GM23338 (cell line): ENCODE data around the gene KRTAP16-1. TPM values are rescaled to one million over a fixed set of nuclear protein-coding genes. Genes with fewer than 3 reads are reported as not detected.

Source experiments
- ATAC-seq: fragments of 200-7000 bp; cut with Tn5 transposase; 3 replicates; pipeline ENCODE4 v1.9.1; 2020
- DNase-seq: peaks from one replicate; pipeline ENCODE4 v3.0.0-alpha.2; 2015; ENCODE audit warnings: low spot score
- H2AFZ ChIP-seq: fragments of 200-600 bp; sonication (generic); 2 replicates; pipeline ENCODE4 v1.8.0; 2016; ENCODE audit warnings: antibody characterized with exemption, mild to moderate bottlenecking, moderate library complexity
- H3F3A ChIP-seq: fragments of 200-600 bp; sonication (generic); replicated peaks from 2 replicates; pipeline ENCODE4 v1.8.0; 2017; ENCODE audit warnings: antibody characterized with exemption, mixed run types, low read depth
- H3K27ac ChIP-seq: fragments of 200-600 bp; sonication (generic); 2 replicates; pipeline ENCODE4 v1.6.1; 2016; ENCODE audit warnings: low read depth
- H3K27me3 ChIP-seq: fragments of 200-600 bp; sonication (generic); 2 replicates; pipeline ENCODE4 v1.8.0; 2016; ENCODE audit warnings: mild to moderate bottlenecking, mixed run types, moderate library complexity; ENCODE audit not compliant: insufficient read depth
- H3K36me3 ChIP-seq: fragments of 200-600 bp; sonication (generic); 2 replicates; pipeline ENCODE4 v1.8.0; 2016; ENCODE audit warnings: mild to moderate bottlenecking; ENCODE audit not compliant: insufficient read depth
- H3K4me1 ChIP-seq: fragments of 200-600 bp; sonication (generic); 2 replicates; pipeline ENCODE4 v1.8.0; 2016; ENCODE audit warnings: mild to moderate bottlenecking, moderate library complexity; ENCODE audit not compliant: insufficient read depth
- H3K4me2 ChIP-seq: fragments of 200-600 bp; sonication (generic); 2 replicates; pipeline ENCODE4 v1.7.1; 2017; ENCODE audit warnings: mixed run types
- H3K4me3 ChIP-seq: fragments of 200-600 bp; sonication (generic); 2 replicates; pipeline ENCODE4 v1.6.1; 2016; ENCODE audit warnings: mixed run types
- H3K79me2 ChIP-seq: fragments of 200-600 bp; sonication (generic); replicated peaks from 2 replicates; pipeline ENCODE4 v1.8.0; 2017; ENCODE audit warnings: mild to moderate bottlenecking; ENCODE audit not compliant: insufficient read depth
- H3K9me2 ChIP-seq: fragments of 200-600 bp; sonication (generic); 2 replicates; pipeline ENCODE4 v1.8.0; 2017; ENCODE audit not compliant: insufficient read depth
- H4K20me1 ChIP-seq: fragments of 200-600 bp; sonication (generic); replicated peaks from 2 replicates; pipeline ENCODE4 v1.8.0; 2017; ENCODE audit warnings: mild to moderate bottlenecking; ENCODE audit not compliant: insufficient read depth
- H3K27ac Mint-ChIP-seq: 2 replicates; pipeline ENCODE4 v1.8.0; 2020; ENCODE audit warnings: inconsistent platforms, mild to moderate bottlenecking, moderate library complexity, mixed read lengths
- H3K27me3 Mint-ChIP-seq: 3 replicates; pipeline ENCODE4 v1.8.0; 2022; ENCODE audit warnings: low read depth, mild to moderate bottlenecking, moderate library complexity, mixed read lengths, inconsistent platforms; ENCODE audit not compliant: insufficient read depth, poor library complexity
- H3K36me3 Mint-ChIP-seq: 3 replicates; pipeline ENCODE4 v1.8.0; 2021; ENCODE audit warnings: low read depth, mild to moderate bottlenecking, inconsistent platforms, moderate library complexity, mixed read lengths
- H3K4me1 Mint-ChIP-seq: 3 replicates; pipeline ENCODE4 v1.8.0; 2020; ENCODE audit warnings: mild to moderate bottlenecking, inconsistent platforms, mixed read lengths
- H3K4me3 Mint-ChIP-seq: 3 replicates; pipeline ENCODE4 v1.8.0; 2021; ENCODE audit warnings: moderate library complexity, mild to moderate bottlenecking, inconsistent platforms, mixed read lengths
- H3K9me3 Mint-ChIP-seq: 3 replicates; pipeline ENCODE4 v1.8.0; 2020; ENCODE audit warnings: moderate library complexity, mild to moderate bottlenecking, inconsistent platforms, mixed read lengths
- CREB1 ChIP-seq: fragments of 250-450 bp; sonication (Bioruptor Pico); IDR thresholded peaks from 2 replicates; pipeline ENCODE4 v1.5.0; 2020; ENCODE audit warnings: low read depth, mild to moderate bottlenecking, moderate library complexity
- ETS1 ChIP-seq: IDR thresholded peaks from 2 replicates; pipeline ENCODE4 v1.6.1; 2016; ENCODE audit warnings: antibody characterized with exemption
- EZH2 ChIP-seq: fragments of 200-600 bp; sonication (generic); IDR thresholded peaks from one replicate; pipeline ENCODE4 v1.8.0; 2017; ENCODE audit warnings: antibody characterized with exemption, mild to moderate bottlenecking, low read depth; ENCODE audit not compliant: unreplicated experiment
- EZH2phosphoT487 ChIP-seq: fragments of 200-600 bp; sonication (generic); IDR thresholded peaks from one replicate; pipeline ENCODE4 v1.8.1; 2018; ENCODE audit warnings: antibody characterized with exemption; ENCODE audit not compliant: unreplicated experiment
- JUNB ChIP-seq: IDR thresholded peaks from one replicate; pipeline ENCODE4 v1.6.1; 2016; ENCODE audit warnings: antibody characterized with exemption; ENCODE audit not compliant: unreplicated experiment
- NANOG ChIP-seq: IDR thresholded peaks from 2 replicates; pipeline ENCODE4 v1.6.1; 2016; ENCODE audit warnings: antibody characterized with exemption, borderline replicate concordance
- REST ChIP-seq: IDR thresholded peaks from one replicate; pipeline ENCODE4 v1.6.1; 2018; ENCODE audit warnings: antibody characterized with exemption; ENCODE audit not compliant: unreplicated experiment
- ZNF114 ChIP-seq: fragments of 250-450 bp; sonication (Bioruptor Pico); IDR thresholded peaks from 2 replicates; pipeline ENCODE4 v1.5.0; 2020; ENCODE audit warnings: mild to moderate bottlenecking, moderate library complexity
- ZNF331 ChIP-seq: fragments of 250-450 bp; sonication (Bioruptor Pico); IDR thresholded peaks from 2 replicates; pipeline ENCODE4 v1.5.0; 2020; ENCODE audit warnings: low read depth, mild to moderate bottlenecking, moderate library complexity
- ZNF462 ChIP-seq: fragments of 250-450 bp; sonication (Bioruptor Pico); IDR thresholded peaks from 2 replicates; pipeline ENCODE4 v1.5.0; 2020; ENCODE audit warnings: mild to moderate bottlenecking, moderate library complexity
- polyA plus RNA-seq: library from polyadenylated mRNA; unstranded; fragments of >200 nt; fragmentation: Nextera tagmentation; extraction: Ambion mirVana; gene quantifications from 2 replicates; pipeline ENCODE4 v1.2.1, GENCODE V29; 2016
- total RNA-seq: library from RNA; depleted of rRNA; stranded (reverse); fragments of >200 nt; shearing (Covaris generic); gene quantifications from 2 replicates; pipeline ENCODE4 v1.2.3, GENCODE V29; 2014

Gene KRTAP16-1
- total and polyA plus RNA-seq, 2 experiments from 2014 or later, result not detected

- Mint-ChIP-seq H3K27me3 (peaks cover 4% of the 10 kb centered on the region), H3K36me3 (peaks cover 6% of the 10 kb centered on the region; the same call in 1 of the 3 replicates), H3K4me1 (no peaks in the 10 kb centered on the region; the same call in 2 of the 3 replicates), H3K9me3 (peaks cover 9% of the 10 kb centered on the region; the same call in 2 of the 3 replicates), H3K4me3 (no peak overlapping the region), H3K27ac (no peak overlapping the region)
- no peak overlapping the region for H3K27ac ChIP-seq
- no peaks in the 10 kb centered on the region for H3K79me2 ChIP-seq
- no peak overlapping the region for H3K4me3 ChIP-seq
- H3K4me2 ChIP-seq, result no peak overlapping the region
- no peak for TF ChIP-seq NANOG
- TF ChIP-seq JUNB, result no peak
- TF ChIP-seq REST, result no peak
- no peak for TF ChIP-seq ZNF331 (CRISPR knock-in tag)
- TF ChIP-seq ZNF114 (CRISPR knock-in tag), result no peak
- TF ChIP-seq EZH2, result no peak
- no peak for TF ChIP-seq EZH2phosphoT487
- TF ChIP-seq ZNF462 (CRISPR knock-in tag), result no peak
- no peak for TF ChIP-seq CREB1 (CRISPR knock-in tag)
- no peak for TF ChIP-seq ETS1
- ATAC-seq, result no peak
- H3K9me2 ChIP-seq, result no peaks in the 10 kb centered on the region
- no peaks in the 10 kb centered on the region for H3K27me3 ChIP-seq
- no peaks in the 10 kb centered on the region for H3F3A ChIP-seq
- H2AFZ ChIP-seq, result no peak overlapping the region
- H4K20me1 ChIP-seq, result no peaks in the 10 kb centered on the region
- H3K36me3 ChIP-seq, result no peaks in the 10 kb centered on the region
- H3K4me1 ChIP-seq, result no peaks in the 10 kb centered on the region
- no peak for DNase-seq
Observed at GRCh38 chr17:41318231-41318630, 9.1 kb upstream of the KRTAP16-1 start.
